DND-41 (cell line): ENCODE results near the gene VTCN1.

Experiments
- ATAC-seq: fragments of 200-7000 bp; cut with Tn5 transposase; 3 replicates; pipeline ENCODE4 v1.9.1; 2021; ENCODE audit warnings: low read depth; ENCODE audit not compliant: insufficient read depth
- DNase-seq: peaks from one replicate; pipeline ENCODE4 v3.0.0-alpha.2; 2020
- H2AFZ ChIP-seq: 2 replicates; pipeline ENCODE4 v1.6.0; 2012; ENCODE audit warnings: low read depth, low read length
- H3K27ac ChIP-seq: 2 replicates; pipeline ENCODE4 v1.5.1; 2012; ENCODE audit warnings: low read length, inconsistent platforms
- H3K27me3 ChIP-seq: fragments of 200-600 bp; sonication (generic); 2 replicates; pipeline ENCODE4 v1.6.0; 2012; ENCODE audit warnings: low read length, mild to moderate bottlenecking, inconsistent platforms; ENCODE audit not compliant: insufficient read depth, poor library complexity
- H3K36me3 ChIP-seq: 2 replicates; pipeline ENCODE4 v1.5.1; 2012; ENCODE audit warnings: low read length, inconsistent platforms; ENCODE audit not compliant: insufficient read depth
- H3K4me1 ChIP-seq: 2 replicates; pipeline ENCODE4 v1.5.1; 2012; ENCODE audit warnings: mild to moderate bottlenecking, low read length; ENCODE audit not compliant: insufficient read depth
- H3K4me2 ChIP-seq: 2 replicates; pipeline ENCODE4 v1.6.0; 2012; ENCODE audit warnings: mild to moderate bottlenecking, moderate library complexity, low read length, inconsistent platforms; ENCODE audit not compliant: insufficient read depth
- H3K4me3 ChIP-seq, 2 experiments: fragments of 200-600 bp in 1 of 2; shearing (Covaris generic) in 1 of 2; 2 replicates each; pipeline ENCODE4 v1.5.1; 2012 to 2016; ENCODE audit warnings: inconsistent platforms in 2 of 2, low read length in 2 of 2, mild to moderate bottlenecking in 2 of 2, low read depth in 1 of 2, moderate library complexity in 1 of 2
- H3K79me2 ChIP-seq: 2 replicates; pipeline ENCODE4 v1.6.0; 2012; ENCODE audit warnings: low read length, inconsistent platforms; ENCODE audit not compliant: insufficient read depth
- H3K9ac ChIP-seq: 2 replicates; pipeline ENCODE4 v1.6.0; 2012; ENCODE audit warnings: low read depth, mild to moderate bottlenecking, inconsistent platforms, low read length, moderate library complexity
- H3K9me3 ChIP-seq: 2 replicates; pipeline ENCODE4 v1.5.1; 2012; ENCODE audit warnings: low read length, moderate library complexity, mild to moderate bottlenecking, inconsistent platforms; ENCODE audit not compliant: insufficient read depth, severe bottlenecking
- H4K20me1 ChIP-seq: 2 replicates; pipeline ENCODE4 v1.6.0; 2012; ENCODE audit warnings: low read length; ENCODE audit not compliant: insufficient read depth
- EZH2 ChIP-seq: IDR thresholded peaks from 3 replicates; pipeline ENCODE4 v1.6.1; 2012; ENCODE audit warnings: borderline replicate concordance, low read depth, mild to moderate bottlenecking, moderate library complexity, low read length, inconsistent platforms; ENCODE audit not compliant: severe bottlenecking
- TF ChIP-seq, protein P1 (sequence below): IDR thresholded peaks from 2 replicates; pipeline ENCODE4 v1.5.1; 2012; ENCODE audit warnings: borderline replicate concordance, low read length, moderate library complexity, mild to moderate bottlenecking; ENCODE audit not compliant: poor library complexity, severe bottlenecking; ENCODE audit errors: extremely low read depth

Gene VTCN1

DNA sequence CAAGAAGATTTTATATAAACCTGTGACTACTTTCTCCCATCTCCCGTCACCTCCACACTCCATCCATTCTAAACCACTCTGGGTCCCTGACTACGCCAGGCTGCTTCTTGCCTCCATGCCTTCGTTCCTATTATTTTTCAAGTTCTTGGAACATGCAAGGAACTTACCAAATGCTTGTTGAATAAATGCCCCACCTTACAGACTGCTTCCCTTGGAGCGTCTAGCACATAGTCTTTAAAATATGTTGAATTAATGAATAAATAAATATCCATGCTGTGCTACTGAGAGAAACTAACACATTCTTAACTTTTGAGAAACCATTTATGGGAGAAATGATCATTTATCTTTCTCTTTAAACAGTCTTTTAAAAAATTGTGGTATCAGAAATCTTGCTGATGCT is 27.6 kb downstream of the VTCN1 start:
- H3K27me3 ChIP-seq = peaks cover 10% of the 10 kb centered on the region
- DNase-seq (no peak), ATAC-seq (no peak)
- H3K27ac ChIP-seq = no peak overlapping the region
- no peaks in the 10 kb centered on the region for H3K9me3 ChIP-seq
- H3K4me3 ChIP-seq = no peak overlapping the region
- no peak for TF ChIP-seq EZH2
- TF ChIP-seq, protein P1, sequence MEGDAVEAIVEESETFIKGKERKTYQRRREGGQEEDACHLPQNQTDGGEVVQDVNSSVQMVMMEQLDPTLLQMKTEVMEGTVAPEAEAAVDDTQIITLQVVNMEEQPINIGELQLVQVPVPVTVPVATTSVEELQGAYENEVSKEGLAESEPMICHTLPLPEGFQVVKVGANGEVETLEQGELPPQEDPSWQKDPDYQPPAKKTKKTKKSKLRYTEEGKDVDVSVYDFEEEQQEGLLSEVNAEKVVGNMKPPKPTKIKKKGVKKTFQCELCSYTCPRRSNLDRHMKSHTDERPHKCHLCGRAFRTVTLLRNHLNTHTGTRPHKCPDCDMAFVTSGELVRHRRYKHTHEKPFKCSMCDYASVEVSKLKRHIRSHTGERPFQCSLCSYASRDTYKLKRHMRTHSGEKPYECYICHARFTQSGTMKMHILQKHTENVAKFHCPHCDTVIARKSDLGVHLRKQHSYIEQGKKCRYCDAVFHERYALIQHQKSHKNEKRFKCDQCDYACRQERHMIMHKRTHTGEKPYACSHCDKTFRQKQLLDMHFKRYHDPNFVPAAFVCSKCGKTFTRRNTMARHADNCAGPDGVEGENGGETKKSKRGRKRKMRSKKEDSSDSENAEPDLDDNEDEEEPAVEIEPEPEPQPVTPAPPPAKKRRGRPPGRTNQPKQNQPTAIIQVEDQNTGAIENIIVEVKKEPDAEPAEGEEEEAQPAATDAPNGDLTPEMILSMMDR = no peak
- H4K20me1 ChIP-seq = no peaks in the 10 kb centered on the region
- H3K9ac ChIP-seq = no peak overlapping the region
- H2AFZ ChIP-seq = no peak overlapping the region
- no peaks in the 10 kb centered on the region for H3K79me2 ChIP-seq
- H3K36me3 ChIP-seq = no peaks in the 10 kb centered on the region
- no peaks in the 10 kb centered on the region for H3K4me1 ChIP-seq
- no peak overlapping the region for H3K4me2 ChIP-seq

DNA sequence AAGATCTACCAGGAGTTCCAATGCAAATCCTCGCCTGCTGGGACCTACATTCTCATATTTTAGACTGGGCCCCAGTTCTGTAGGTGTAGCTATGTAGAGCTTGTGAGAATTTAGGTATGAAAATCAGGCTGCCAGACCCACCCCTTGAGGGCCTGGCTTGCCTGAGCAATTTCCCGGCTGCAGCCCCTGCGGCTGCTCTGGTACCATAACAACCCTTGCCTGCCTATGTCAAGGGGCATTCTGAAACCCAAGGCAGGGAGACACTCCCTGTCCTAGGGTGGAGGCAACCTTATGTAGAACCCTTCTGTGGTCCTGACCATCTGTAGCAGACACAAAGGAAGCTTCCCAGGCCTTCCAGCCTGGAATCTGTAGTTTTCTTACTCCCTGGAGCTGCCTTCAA is 28.4 kb downstream of the VTCN1 start:
- Histone ChIP-seq H4K20me1 (no peaks in the 10 kb centered on the region), H3K9me3 (no peaks in the 10 kb centered on the region), H3K4me1 (no peaks in the 10 kb centered on the region), H2AFZ (no peak overlapping the region), H3K79me2 (no peaks in the 10 kb centered on the region), H3K27me3 (peaks cover 6% of the 10 kb centered on the region), H3K4me3 (no peak overlapping the region), H3K36me3 (no peaks in the 10 kb centered on the region), H3K27ac (no peak overlapping the region), H3K4me2 (no peak overlapping the region), H3K9ac (no peak overlapping the region)
- ATAC-seq = no peak
- no peak for DNase-seq
- no peak for TF ChIP-seq EZH2
- TF ChIP-seq, protein P1 = no peak

DNA sequence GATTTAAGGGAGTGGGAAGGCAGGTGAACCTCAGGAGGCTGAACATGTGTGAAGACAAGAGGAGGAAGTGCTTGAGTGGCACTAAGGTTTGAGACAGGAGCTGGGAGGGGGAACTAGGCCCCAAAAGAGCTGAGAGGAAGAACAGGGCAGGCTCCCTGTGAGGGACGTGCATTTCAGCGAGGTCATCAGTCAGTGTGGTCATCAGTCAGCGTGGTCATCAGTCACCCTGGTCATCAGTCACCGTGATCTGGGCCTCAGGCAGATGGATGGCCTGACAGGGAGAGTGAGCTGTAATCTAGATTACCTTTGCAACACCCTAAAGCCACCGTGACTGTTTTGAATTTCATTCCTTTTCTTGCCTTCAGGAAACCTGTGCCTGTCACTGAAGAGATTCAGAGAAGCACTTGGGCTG is 29.1 kb downstream of the VTCN1 start:
- no peak for ATAC-seq
- Histone ChIP-seq H3K27ac (no peak overlapping the region), H3K4me3 (no peak overlapping the region), H3K4me2 (no peak overlapping the region), H3K4me1 (no peaks in the 10 kb centered on the region), H3K9me3 (no peaks in the 10 kb centered on the region), H2AFZ (no peak overlapping the region), H3K79me2 (no peaks in the 10 kb centered on the region), H3K9ac (no peak overlapping the region), H4K20me1 (no peaks in the 10 kb centered on the region), H3K36me3 (no peaks in the 10 kb centered on the region), H3K27me3 (peaks cover 6% of the 10 kb centered on the region)
- no peak for TF ChIP-seq EZH2
- TF ChIP-seq, protein P1 = no peak
- DNase-seq = no peak
